Astrocyte of the spinal cord (primary cell): Measurements from ENCODE around the gene TPK1.

ENCODE experiments used
- DNase-seq: peaks from one replicate; pipeline ENCODE4 v3.0.0; 2011; ENCODE audit warnings: low read depth, low spot score
- H3K4me3 ChIP-seq: 2 replicates; pipeline ENCODE4 v1.5.1; 2011; ENCODE audit warnings: low read depth, mild to moderate bottlenecking, low read length, moderate library complexity
- CTCF ChIP-seq: IDR thresholded peaks from 2 replicates; pipeline ENCODE4 v1.5.1; 2012; ENCODE audit warnings: low read depth, mild to moderate bottlenecking, low read length, inconsistent platforms
- in situ Hi-C: cut with HindIII; loops from 2 replicates; pipeline ENCODE4 v1.10.0; 2017; ENCODE audit warnings: low sequenced_read_pairs

TPK1 gene

GRCh38 chr7:144713850-144714249 is 122.0 kb downstream of the TPK1 start:
- no peak for DNase-seq
- H3K4me3 ChIP-seq, result no peak overlapping the region
- in situ Hi-C loops, result no loop called here
- TF ChIP-seq CTCF, result no peak

- DNase-seq, result no peak
- H3K4me3 ChIP-seq, result no peak overlapping the region
- no peak for TF ChIP-seq CTCF
- in situ Hi-C loops, result no loop called here
These were observed 125.1 kb downstream of the TPK1 start for GRCh38 chr7:144710791-144711190.

- in situ Hi-C loops, result no loop called here
- no peak for TF ChIP-seq CTCF
- DNase-seq, result no peak
- H3K4me3 ChIP-seq, result no peak overlapping the region
These were observed 126.8 kb downstream of the TPK1 start for GRCh38 chr7:144709066-144709465.

GRCh38 chr7:144691240-144691639 is 144.6 kb downstream of the TPK1 start:
- no peak for DNase-seq
- no peak for TF ChIP-seq CTCF
- H3K4me3 ChIP-seq, result no peak overlapping the region
- in situ Hi-C loops, result no loop called here

- no peak overlapping the region for H3K4me3 ChIP-seq
- in situ Hi-C loops, result no loop called here
- TF ChIP-seq CTCF, result no peak
- no peak for DNase-seq
These were observed 153.1 kb downstream of the TPK1 start for GRCh38 chr7:144682581-144683280.

GRCh38 chr7:144676492-144676891 is 159.4 kb downstream of the TPK1 start:
- no peak for TF ChIP-seq CTCF
- in situ Hi-C loops, result no loop called here
- H3K4me3 ChIP-seq, result no peak overlapping the region
- no peak for DNase-seq
